Measurements from ENCODE around the gene SYT1.

SYT1 gene

DNA sequence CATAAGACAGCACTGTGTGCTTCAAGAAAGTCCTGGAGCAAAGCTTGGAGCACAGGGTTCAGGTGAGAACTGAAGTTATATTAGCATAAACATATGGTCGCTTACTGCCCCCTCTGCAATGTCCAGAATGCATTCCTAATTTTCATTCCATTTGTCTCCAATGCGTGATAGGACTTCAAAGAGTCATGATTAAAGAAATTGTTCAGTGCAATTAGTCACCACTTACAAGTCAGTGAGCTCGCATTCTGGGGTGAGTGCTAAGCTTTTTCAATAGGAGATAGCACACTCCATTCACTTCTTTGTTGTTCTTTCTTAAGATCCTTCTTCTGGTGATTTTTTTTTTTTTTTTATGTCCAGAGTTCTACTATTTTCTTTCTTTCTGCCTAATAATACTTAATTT is 398.4 kb downstream of the SYT1 start:
- Histone ChIP-seq H3K4me2 (ENCODE audit: low read length) (no peak overlapping the region), H3K9me3 (ENCODE audit: control insufficient read depth, low read length) (no peaks in the 10 kb centered on the region), H3K4me3 (ENCODE audit: low read depth, low read length) (no peak overlapping the region), H3K9ac (no peak overlapping the region), H3K27ac (no peak overlapping the region), H3K36me3 (ENCODE audit: control insufficient read depth, insufficient read depth, low read length) (no peaks in the 10 kb centered on the region), H3K79me2 (no peaks in the 10 kb centered on the region), H3K27me3 (ENCODE audit: control insufficient read depth, insufficient read depth, low read length) (no peaks in the 10 kb centered on the region), H2AFZ (no peak overlapping the region), H3K4me1 (no peaks in the 10 kb centered on the region)
- TF ChIP-seq, protein P1, sequence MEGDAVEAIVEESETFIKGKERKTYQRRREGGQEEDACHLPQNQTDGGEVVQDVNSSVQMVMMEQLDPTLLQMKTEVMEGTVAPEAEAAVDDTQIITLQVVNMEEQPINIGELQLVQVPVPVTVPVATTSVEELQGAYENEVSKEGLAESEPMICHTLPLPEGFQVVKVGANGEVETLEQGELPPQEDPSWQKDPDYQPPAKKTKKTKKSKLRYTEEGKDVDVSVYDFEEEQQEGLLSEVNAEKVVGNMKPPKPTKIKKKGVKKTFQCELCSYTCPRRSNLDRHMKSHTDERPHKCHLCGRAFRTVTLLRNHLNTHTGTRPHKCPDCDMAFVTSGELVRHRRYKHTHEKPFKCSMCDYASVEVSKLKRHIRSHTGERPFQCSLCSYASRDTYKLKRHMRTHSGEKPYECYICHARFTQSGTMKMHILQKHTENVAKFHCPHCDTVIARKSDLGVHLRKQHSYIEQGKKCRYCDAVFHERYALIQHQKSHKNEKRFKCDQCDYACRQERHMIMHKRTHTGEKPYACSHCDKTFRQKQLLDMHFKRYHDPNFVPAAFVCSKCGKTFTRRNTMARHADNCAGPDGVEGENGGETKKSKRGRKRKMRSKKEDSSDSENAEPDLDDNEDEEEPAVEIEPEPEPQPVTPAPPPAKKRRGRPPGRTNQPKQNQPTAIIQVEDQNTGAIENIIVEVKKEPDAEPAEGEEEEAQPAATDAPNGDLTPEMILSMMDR (IDR thresholded peaks at IDR 0.05): no peak

DNA sequence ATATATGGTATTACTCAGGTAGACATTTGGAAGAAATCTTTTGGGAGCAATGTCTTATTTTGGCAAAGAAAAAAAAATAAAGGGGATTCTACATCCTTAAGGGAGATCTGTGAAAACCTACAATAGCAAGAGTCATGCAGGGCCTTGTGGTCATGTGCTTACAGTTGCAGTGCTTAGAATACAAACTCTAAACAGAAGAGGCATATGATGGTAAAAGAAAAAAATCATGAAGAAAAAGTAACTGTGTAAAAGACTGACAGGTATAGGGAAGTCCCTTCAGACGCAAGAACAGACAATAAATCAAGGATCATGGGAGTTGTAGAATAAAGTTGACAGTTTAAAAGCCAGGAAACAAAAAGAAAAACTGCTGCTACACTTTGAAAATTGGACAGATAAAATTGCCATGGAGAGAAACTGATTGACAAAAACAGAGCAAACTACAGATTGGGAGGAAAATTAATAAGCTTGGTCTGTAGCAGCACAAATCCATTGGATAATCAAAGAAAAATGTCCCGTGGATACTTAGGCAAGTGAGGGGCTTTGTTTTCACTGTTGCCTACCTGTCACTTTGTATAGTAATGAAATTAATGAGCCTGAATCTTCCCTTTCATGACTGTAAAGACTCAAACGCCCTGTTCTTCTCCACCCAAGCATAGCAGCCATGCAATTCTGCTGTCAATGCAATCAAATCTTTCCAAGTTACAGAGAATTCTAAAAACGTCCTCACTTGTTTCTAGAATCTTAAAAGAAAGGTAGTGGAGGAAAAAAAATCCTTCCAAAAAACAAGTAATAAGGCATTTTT is 402.0 kb downstream of the SYT1 start:
- TF ChIP-seq, protein P1 (IDR thresholded peaks at IDR 0.05): no peak
- no peak overlapping the region for H3K4me3 ChIP-seq (ENCODE audit: low read depth, low read length)
- peak overlapping the region; percentile 13 for H2AFZ ChIP-seq
- no peaks in the 10 kb centered on the region for H3K9me3 ChIP-seq (ENCODE audit: control insufficient read depth, low read length)
- H3K4me2 ChIP-seq (ENCODE audit: low read length): peak overlapping the region; percentile 23
- H3K36me3 ChIP-seq (ENCODE audit: control insufficient read depth, insufficient read depth, low read length): no peaks in the 10 kb centered on the region
- H3K79me2 ChIP-seq: no peaks in the 10 kb centered on the region
- no peaks in the 10 kb centered on the region for H3K4me1 ChIP-seq
- H3K27ac ChIP-seq: no peak overlapping the region
- no peaks in the 10 kb centered on the region for H3K27me3 ChIP-seq (ENCODE audit: control insufficient read depth, insufficient read depth, low read length)
- no peak overlapping the region for H3K9ac ChIP-seq

DNA sequence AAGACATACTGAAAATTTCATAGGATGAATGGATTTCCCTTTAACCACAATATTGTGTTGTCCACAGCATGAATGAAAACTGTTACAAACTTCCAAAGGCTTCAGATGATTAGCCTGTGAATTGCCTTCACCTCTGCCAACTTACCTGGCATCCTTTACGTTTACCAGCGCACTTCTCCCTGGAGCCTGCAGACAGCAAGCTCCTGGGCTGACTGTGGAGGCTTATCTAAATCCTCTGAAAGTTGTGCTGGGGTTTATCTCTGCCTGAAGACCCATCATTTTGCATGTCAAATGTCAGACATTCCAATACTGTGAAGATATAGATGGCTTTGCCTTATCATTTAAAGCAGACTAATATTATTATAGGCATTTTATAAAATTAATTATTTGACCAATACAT is 403.0 kb downstream of the SYT1 start:
- TF ChIP-seq, protein P1 (IDR thresholded peaks at IDR 0.05): no peak

DNA sequence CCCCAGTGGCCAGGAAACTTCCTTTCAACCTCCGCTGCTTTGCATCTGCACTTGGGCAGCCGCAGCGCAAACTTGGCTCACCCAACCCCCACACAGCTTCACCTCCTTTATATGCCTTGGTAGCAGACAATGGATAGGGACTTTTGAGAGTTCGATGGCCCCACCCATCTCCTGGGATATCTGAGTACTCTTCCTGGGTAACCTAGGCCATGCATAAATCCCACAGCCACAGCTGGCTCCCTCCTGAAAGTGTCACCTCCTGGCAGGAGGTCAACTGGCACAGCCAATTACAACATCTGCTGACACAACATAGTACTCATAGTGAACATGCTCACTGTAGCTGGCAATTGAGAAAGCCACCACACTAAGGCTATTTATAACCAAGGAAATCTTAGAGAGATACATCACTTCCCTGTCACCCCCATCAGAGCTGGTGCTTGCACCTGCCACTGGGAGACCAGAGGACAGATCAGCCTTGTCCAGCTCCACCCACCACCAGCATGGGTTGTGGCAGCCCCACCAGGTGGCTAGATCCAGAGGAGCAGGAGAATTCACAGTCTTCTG is 410.0 kb downstream of the SYT1 start:
- Histone ChIP-seq H3K79me2 (no peaks in the 10 kb centered on the region), H3K36me3 (ENCODE audit: control insufficient read depth, insufficient read depth, low read length) (no peaks in the 10 kb centered on the region), H3K9ac (no peak overlapping the region), H3K27me3 (ENCODE audit: control insufficient read depth, insufficient read depth, low read length) (no peaks in the 10 kb centered on the region), H3K4me3 (ENCODE audit: low read depth, low read length) (no peak overlapping the region), H3K4me2 (ENCODE audit: low read length) (no peak overlapping the region), H3K9me3 (ENCODE audit: control insufficient read depth, low read length) (no peaks in the 10 kb centered on the region), H2AFZ (no peak overlapping the region), H3K4me1 (no peaks in the 10 kb centered on the region), H3K27ac (no peak overlapping the region)
- TF ChIP-seq, protein P1 (IDR thresholded peaks at IDR 0.05): no peak

More for the DNA sequence above, 403.0 kb downstream of the SYT1 start:
- Histone ChIP-seq H3K9me3 (ENCODE audit: control insufficient read depth, low read length) (no peaks in the 10 kb centered on the region), H3K4me1 (no peaks in the 10 kb centered on the region), H3K27me3 (ENCODE audit: control insufficient read depth, insufficient read depth, low read length) (no peaks in the 10 kb centered on the region), H3K4me3 (ENCODE audit: low read depth, low read length) (no peak overlapping the region), H2AFZ (no peak overlapping the region), H3K79me2 (no peaks in the 10 kb centered on the region), H3K9ac (no peak overlapping the region), H3K36me3 (ENCODE audit: control insufficient read depth, insufficient read depth, low read length) (no peaks in the 10 kb centered on the region), H3K27ac (no peak overlapping the region), H3K4me2 (ENCODE audit: low read length) (no peak overlapping the region)

Measured in parathyroid adenoma (tissue), 2 donors.